G401 (cell line): Measurements from ENCODE around the gene LAMTOR3. TPM values are rescaled to one million over a fixed set of nuclear protein-coding genes. Genes with fewer than 3 reads are reported as not detected.

Experiments
- DNase-seq: peaks from one replicate; pipeline ENCODE4 v3.0.0-alpha.2; 2015; ENCODE audit warnings: low spot score
- in situ Hi-C: cut with HindIII; loops from 2 replicates; pipeline ENCODE4 v1.10.0; 2016; ENCODE audit warnings: low sequenced_read_pairs, mixed read lengths
- total RNA-seq: library from RNA; depleted of rRNA; stranded (reverse); fragments of >200 nt; shearing (Covaris generic); gene quantifications from 2 replicates; pipeline ENCODE4 v1.2.3, GENCODE V29; 2014

The LAMTOR3 gene
- total RNA-seq, 1 experiment from 2014 or later: 56.5 TPM

DNA sequence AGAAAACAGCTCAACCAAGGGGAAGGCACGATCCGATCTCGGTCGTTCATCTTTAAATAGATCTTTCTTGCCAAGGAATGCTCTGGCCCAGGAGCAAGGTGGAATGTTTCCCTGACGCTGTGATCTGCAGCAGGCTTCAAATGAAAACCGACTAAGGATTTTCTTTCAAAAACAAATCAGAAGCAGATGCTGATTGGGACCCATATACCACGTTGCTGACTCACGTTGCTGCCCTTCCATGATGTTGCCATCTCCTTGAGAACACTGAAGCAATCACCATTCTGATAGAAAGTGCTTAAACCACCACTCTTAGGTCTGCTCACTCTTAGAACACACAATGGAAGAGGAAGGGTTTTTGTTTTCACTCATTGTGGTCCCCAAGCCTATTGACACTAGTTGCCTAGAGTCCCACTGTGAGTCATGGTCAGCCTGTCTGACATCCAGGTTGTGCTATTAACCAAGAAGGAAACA lies 26.1 kb downstream of the LAMTOR3 start:
- no peak for DNase-seq
- in situ Hi-C loops: no loop called here

DNA sequence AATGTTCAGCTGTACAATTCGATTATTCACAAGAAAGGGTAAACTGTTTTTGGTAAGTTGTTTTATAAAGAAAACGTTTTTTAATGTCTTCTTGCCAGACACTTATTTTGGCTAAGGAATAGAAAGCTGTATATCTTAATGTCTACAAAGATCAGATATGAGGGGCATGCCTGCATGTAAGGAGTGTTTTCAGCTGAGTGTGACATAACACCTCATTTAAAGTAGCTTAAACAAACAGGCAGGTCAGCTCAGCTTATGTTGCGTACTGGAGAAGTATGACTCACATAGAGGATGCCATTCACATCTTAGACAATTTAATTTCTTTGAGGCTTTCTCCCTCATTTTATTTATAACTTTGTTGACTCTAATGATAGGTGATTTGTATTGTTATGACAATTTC lies 30.4 kb downstream of the LAMTOR3 start:
- in situ Hi-C loops: no loop called here
- no peak for DNase-seq

DNA sequence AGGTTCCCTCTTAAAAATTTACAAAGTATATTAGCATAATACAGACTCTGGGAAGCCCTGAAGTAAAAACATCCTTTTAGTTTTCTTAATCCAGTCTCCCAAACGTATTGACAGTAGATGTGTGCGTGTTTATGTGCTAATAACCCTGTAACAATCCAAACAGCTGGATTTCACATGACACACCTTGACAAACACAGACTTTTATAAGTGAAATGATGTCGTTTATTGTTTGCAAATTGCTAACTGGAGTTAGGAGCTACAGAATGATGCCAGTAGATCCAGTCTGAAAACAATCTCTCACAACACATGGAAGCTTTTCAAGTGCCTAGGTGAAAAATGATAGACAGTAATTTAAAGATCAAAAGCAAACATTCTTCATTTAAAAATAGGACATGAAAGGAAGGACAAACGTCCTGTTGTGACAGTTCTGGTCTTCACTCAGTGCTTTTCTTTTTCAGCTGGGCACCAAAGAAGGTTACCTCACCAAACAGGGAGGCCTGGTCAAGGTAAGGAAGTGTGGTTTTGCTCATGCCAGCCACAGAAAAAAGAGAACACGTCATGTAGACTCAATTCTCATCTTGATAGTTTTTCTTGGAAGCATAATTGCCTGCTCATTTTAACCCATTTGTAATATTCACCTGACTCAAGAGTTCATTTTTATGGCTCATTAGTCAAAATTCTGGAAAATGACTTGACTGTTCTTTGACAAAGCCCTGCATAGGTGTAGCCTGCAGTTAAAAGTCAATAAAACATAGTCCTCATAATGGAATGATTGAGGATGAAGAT lies 32.9 kb downstream of the LAMTOR3 start:
- in situ Hi-C loops: no loop called here
- no peak for DNase-seq

DNA sequence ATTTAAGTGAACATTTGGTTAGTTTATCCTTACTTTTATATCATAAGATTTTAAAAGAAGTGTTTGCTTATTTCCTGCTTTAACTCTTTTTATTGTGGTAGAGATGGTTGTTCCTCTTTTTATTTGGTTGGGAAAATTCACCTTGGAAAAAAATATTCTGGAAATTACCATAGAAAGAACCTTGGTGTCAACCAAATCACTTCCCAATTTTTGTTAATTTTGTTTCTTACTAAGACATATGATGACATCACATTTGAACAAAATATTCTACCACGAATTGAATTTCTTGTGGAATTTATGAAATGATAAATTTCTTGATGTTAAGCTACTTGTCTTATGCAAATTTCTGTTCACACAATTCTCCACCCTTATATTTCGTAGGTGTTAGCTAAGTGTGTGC lies 33.7 kb downstream of the LAMTOR3 start:
- DNase-seq: no peak
- in situ Hi-C loops: no loop called here

DNA sequence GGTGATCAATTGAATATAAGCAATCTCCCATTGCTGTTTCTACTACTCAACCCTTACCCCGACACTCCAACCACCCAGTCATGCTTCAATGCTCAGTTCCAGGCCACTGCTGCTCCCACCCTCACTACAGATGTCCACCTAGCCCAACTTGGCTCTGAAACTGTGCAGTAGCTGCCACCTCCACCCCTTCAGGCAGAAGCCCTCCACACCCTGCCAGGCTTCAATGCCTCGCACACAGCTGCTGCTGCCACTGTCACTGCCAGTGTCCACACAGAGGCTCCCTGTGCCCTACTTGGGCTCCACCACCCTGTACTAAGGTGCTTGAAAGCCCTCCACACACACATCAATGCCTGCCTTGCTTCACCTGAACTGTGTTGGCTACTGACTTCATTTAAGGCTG lies 34.6 kb downstream of the LAMTOR3 start:
- in situ Hi-C loops: no loop called here
- no peak for DNase-seq

DNA sequence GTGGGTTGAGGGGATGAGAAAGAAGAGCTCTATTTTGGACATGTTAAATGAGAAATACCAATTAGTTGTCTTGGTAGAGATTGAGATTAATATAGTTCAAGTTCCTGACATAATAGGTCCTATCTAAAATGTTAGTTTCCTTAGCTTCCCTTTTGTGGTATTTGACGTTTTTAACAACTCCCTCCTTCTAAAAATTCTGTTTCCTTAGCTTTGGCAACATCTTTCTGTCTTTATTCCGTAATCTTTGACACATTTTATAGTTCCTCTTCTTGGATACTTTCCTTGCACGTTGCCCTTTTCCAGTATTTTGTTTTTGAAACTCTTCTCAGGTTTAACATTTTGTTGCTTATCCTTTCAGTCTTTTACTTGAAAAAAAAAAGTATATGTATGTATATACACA lies 36.9 kb downstream of the LAMTOR3 start:
- in situ Hi-C loops: no loop called here
- DNase-seq: no peak

DNA sequence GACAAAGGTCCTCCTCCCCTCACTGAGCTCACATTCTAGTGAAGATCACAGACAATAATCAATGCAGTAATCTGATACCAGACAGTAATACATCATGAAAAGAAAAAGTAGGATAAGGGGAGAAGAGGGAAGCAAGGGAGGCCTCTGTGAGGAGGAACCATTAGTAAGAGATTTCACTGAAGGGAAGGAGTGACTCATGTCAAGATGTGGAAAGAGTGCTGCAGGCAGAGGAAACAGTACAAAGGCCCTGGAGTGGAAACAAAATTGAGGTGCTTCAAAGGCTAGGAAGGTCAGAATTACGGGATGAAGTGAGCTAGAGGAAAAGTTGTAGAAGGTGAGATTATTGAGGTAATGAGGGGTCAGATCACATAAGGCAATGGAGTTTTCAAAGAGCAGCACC lies 38.1 kb downstream of the LAMTOR3 start:
- DNase-seq: no peak

DNA sequence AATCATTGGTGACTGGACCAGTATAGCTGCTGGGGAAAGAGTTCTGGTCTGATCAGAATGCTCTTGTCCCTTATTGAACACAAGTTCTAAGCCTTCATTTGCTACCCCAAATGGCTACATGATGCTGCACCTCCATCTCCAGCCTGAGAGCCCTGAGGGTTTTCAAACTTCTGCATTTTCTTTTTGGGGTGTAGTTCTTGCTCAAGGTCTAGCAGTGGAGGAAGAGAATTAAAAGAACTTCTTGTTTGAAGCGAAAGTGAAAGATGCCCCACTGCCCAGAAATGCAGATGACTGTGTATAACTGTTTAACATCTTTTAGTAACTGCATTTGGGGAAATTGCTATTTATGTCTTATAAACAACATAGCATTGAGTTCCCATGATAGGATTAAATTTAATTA lies 38.5 kb downstream of the LAMTOR3 start:
- in situ Hi-C loops: no loop called here
- DNase-seq: no peak

More for the DNA sequence above, 38.1 kb downstream of the LAMTOR3 start:
- in situ Hi-C loops: no loop called here

DNA sequence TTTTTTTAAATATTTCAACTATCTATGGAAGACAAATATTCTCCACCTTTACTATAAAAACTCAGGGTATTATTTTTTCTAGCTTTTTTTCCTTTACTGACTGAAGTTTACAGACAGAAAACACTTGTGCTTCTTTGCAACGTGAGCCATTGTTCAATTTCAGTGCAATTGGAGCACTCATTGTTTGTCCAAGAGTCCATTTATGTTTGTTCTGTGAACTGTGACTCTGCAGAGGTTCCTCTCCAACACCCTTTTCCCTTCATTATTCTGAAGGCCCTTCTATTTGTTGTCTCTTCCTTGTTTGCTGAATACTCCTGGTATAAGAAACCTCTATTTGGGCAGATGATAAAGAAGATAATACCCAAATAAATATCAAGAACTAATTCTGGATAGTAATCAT lies 40.2 kb downstream of the LAMTOR3 start:
- in situ Hi-C loops: no loop called here

DNA sequence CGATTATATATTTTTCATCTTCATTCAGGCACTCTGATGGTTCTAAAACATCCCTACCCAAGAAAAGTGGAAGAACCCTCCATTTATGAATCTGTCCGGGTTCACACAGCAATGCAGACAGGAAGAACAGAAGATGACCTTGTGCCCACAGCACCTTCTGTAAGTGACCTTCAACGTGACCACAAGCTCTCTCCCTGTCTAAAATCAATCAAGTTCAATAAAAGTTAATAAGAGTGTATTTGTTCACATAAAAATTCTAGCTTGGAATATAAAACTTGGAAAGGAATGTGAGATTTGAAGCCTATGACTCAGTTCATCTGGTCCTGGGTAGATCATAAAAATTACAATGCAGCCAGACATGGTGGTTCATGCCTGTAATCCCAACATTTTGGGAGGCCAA lies 41.0 kb downstream of the LAMTOR3 start:
- no peak for DNase-seq
- in situ Hi-C loops: no loop called here

More for the DNA sequence above, 40.2 kb downstream of the LAMTOR3 start:
- no peak for DNase-seq

DNA sequence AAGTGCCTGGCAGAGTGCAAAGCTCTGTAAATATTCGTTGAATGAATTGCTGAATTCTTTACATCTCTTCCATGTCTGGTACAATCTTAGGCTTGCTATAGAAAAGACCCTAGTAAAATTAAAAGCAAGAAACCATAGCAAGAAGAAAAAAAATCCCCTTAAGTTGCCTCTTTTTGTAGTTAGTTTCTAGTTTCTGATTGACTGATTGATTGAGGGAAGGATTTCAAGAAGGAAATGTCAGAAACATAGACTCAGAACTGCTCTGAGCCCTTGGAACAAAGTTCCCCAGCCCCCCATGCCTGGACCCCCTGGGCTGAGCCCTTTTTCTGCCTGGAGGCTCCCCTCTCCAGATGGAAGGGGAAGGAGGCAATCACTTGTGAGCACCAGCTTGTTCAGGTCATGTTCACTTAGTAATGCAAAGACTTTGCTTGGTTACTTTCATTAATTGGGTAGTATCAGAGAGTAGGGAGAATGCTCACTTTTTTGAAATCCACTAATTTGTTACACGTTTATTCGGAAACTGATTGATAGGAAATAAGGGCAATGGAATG lies 42.0 kb downstream of the LAMTOR3 start:
- DNase-seq: no peak
- in situ Hi-C loops: no loop called here

DNA sequence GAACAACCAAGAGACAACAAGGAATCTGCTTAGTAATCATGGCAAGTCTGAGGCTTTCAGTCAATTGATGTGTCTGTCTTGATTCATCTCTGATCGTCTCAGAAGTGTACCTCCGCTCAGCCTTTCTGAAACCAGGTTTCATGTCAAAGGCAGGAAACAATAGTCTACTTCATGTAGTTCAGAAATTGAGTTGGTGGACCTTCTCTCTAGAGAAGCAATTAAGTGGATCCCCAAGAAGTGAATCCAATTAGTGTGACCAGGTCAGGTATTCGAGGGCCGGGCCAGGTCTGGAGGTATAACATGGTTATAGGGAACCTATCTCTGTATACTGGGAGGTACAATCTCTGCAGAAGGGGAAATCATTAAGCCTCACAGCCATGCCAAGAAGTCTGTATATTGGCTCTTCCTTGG lies 45.6 kb downstream of the LAMTOR3 start:
- DNase-seq: no peak
- in situ Hi-C loops: no loop called here

DNA sequence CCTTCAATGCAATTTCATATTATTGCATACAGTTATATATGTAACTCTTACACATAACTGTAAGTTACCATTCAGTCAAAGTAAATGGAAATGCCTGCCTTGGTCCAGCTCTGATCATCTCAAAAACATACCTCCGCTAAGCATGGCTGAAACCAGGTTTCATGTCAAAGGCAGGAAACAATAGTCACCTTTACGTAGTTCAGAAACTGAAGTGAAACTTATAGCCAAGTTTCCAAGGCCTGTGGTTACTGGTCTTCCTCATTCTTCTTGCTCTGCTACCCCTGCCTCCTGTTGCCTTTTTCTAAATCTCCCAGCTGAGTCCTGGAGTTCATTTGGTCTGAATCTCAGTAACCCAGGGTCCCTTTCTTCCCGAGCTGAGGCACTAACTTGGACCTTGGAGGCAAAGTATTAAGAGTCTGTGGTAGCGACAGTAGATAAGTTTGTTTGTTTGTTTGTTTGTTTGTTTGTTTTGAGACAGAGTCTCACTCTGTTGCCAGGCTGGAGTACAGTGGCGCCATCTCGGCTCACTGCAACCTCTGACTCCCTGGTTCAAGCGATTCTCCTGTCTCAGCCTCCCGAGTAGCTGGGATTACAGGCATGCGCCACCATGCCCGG lies 46.8 kb downstream of the LAMTOR3 start:
- in situ Hi-C loops: no loop called here
- no peak for DNase-seq

DNA sequence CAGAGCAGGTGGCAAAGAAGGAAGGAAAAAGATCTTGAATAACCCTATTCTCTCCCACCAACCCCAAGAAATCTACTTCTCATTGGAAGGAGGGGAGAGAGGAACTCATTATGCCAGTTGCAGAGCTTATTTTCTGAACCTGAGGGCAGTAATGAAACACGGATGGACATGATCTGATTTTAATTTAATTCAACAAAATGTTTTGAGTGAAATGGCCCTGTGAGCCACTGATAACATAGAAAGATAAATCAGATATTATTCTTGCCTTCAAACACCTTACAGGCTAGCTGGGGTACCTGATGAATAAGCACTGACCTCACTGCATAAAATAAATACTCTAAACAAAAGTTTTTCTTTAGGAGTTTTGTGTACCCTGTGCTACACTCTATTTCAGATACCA lies 47.3 kb downstream of the LAMTOR3 start:
- in situ Hi-C loops: no loop called here
- no peak for DNase-seq

DNA sequence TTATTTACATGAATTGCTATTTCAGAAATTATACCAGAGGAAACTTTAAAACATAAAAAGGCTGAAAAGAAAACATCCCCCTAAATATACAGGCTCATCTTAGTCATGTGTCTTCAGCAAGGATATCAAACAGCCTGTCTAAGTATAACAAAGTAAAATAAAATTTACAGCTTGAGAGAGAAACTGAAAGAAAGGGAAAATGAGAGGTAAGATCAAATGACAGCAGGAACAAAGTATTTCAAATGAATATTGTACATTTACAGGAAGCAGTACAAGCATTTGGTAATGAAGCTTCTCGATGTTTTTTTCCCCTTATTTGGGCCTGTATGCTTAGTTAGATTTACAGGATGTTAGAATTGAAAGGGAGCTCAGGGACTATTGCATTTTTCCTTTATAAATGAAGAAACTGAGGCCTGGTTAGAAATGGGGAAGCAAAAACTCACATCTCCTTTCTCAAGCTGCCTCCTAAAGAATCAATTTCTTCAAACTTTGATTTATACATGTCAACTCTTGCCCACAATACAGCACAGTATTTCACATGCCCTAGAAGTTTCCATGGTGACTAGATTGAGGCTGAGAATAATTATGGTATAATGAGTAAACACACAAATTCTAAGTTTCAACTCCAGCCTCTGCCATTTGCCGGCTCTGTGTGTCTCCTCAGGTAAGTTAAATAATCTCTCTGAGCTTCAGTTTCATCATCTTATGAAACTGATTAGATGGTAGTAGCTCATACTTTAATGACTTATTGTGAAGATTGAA lies 48.3 kb downstream of the LAMTOR3 start:
- no peak for DNase-seq
- in situ Hi-C loops: no loop called here

DNA sequence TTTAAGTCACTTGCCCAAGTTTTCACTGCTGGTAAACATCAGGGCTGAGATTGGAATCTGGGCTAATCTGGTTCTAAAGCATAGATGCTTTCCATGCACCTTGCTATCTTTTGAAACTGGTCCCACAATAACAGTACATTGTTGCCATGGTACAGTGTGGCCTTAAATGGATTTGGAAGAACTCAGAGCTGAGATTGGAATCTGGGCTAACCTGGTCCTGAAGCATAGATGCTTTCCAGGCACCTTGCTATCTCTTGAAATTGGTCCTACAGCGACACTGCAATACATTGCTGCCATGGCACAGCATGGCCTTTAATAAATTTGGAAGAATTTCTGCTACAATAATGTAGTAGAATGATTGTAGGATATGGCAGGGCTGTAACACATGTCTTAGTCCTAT lies 49.0 kb downstream of the LAMTOR3 start:
- in situ Hi-C loops: no loop called here
- DNase-seq: no peak

DNA sequence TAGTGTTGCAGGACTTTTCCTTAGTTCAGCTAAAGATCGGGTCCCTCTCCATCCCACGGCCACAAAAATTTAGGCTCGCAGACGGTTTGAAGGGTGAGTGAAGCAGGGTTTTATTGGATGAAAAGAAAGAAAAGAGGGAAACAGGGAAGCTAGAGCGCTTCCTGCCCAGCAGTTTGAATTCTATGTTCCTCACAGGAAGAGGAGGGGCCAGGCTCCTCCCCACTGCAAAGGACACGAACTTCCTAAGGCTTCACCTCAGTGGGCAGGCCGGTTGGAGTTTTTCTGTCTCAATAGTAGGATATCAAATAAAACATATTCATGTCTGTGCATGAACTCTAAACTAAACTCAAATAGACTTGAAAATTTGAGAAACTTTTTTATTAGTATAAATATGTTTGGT lies 50.2 kb downstream of the LAMTOR3 start:
- in situ Hi-C loops: no loop called here
- no peak for DNase-seq

DNA sequence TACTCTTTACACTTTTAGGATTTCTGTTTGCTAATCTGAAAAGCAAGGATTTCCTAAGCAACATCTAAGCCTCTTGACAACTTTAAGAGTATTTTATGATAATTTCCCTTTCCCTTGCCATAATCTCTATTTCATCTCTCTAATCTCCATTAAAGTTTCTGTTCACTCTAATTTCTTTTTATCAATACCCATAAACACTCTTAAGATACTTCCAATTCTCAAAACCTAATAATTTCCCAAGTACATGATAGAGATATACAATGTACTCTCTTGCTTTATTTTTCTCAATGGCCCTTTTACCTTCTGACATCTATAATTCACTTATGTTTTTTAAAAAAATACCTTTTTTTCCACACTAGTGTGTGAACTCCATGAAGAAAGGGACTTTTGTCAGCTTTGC lies 50.8 kb downstream of the LAMTOR3 start:
- no peak for DNase-seq
- in situ Hi-C loops: no loop called here

DNA sequence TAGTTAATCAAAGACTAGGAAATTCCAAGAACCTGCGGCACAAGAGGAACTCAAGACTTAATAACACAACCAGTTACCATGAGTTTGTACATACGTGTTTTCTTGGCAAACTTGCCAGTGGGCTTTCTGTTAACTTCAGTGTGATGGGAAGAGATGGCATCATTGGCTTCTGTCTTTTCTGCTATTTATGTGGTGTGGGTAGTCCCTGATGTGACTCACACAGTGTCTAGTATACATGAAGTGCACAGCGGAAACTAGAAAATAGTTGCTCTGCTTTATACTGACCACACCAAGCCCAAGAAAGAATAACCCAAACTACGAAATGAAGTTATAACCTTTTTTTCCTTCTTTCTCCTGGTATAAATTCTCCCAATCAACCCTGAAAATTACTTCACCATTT lies 53.1 kb downstream of the LAMTOR3 start:
- in situ Hi-C loops: no loop called here
- DNase-seq: no peak

DNA sequence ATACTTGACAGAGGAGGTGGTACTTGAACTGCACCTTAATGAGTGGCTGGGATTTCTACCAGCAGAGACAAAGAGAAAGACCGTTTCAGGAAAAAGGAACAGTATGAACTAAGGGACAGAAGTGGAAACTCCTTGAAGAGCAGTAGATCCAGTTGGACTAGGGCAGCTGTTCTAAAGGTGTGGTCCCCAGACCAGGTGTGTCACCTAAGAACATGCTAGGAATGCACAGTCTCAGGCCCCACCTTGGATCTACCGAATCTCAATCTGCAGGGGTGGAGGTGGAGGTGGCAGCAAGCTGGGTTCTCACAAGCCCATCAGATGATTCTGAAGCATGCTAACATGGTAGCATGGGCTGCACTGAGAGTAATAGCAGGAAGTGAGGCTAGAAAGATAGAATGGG lies 55.3 kb downstream of the LAMTOR3 start:
- in situ Hi-C loops: no loop called here

More for the DNA sequence above, 55.3 kb downstream of the LAMTOR3 start:
- no peak for DNase-seq
